H1 (cell line): Measurements from ENCODE around the gene UBE2O. TPM values are rescaled to one million over a fixed set of nuclear protein-coding genes. Genes with fewer than 3 reads are reported as not detected.

Experiments used
- KDM5A ChIP-seq: fragments of 200-600 bp; IDR thresholded peaks from 2 replicates; pipeline ENCODE4 v1.7.1; 2012; ENCODE audit warnings: mild to moderate bottlenecking, low read length, inconsistent platforms, mixed read lengths
- NANOG ChIP-seq: IDR thresholded peaks from 2 replicates; pipeline ENCODE4 v1.6.1; 2011; ENCODE audit warnings: low read length, low read depth, mild to moderate bottlenecking, inconsistent platforms; ENCODE audit not compliant: insufficient read depth, poor library complexity, severe bottlenecking
- RAD21 ChIP-seq, 2 experiments: IDR thresholded peaks in 1 of 2; conservative IDR thresholded peaks in 1 of 2; 2 replicates each; pipeline ENCODE4 v1.6.1; 2011; ENCODE audit warnings: low read depth in 2 of 2, low read length in 2 of 2, improper control_type of control experiment in 1 of 2, inconsistent platforms in 1 of 2, mild to moderate bottlenecking in 1 of 2, moderate library complexity in 1 of 2
- RNF2 ChIP-seq: fragments of 200-900, 300-1000 bp; sonication (generic); IDR thresholded peaks from 2 replicates; pipeline ENCODE4 v1.7.1; 2016; ENCODE audit warnings: borderline replicate concordance, low read depth, mild to moderate bottlenecking, antibody characterized with exemption, low read length; ENCODE audit not compliant: poor library complexity, severe bottlenecking; ENCODE audit errors: missing control alignments
- SIX5 ChIP-seq: IDR thresholded peaks from 2 replicates; pipeline ENCODE4 v1.6.1; 2011; ENCODE audit warnings: mild to moderate bottlenecking, low read depth, low read length
- SP4 ChIP-seq: IDR thresholded peaks from 2 replicates; pipeline ENCODE4 v1.6.1; 2012; ENCODE audit warnings: low read length, inconsistent platforms
- YY1 ChIP-seq: IDR thresholded peaks from 2 replicates; pipeline ENCODE4 v1.6.1; 2011; ENCODE audit warnings: low read depth, mild to moderate bottlenecking, low read length
- polyA plus RNA-seq, 7 experiments: library from polyadenylated mRNA; depleted of rRNA in 3 of 7; stranded (reverse) in 5 of 7; unstranded in 2 of 7; fragments of >200 nt in 5 of 7; fragments of 200-250 nt in 2 of 7; gene quantifications; 1 replicate in 5 of 7; 2 replicates in 1 of 7; 4 replicates in 1 of 7; pipeline versions ENCODE4 v1.2.1 to v1.2.3, GENCODE V29; 2011 to 2013; ENCODE audit warnings: missing spikeins in 2 of 7, mixed read lengths in 2 of 7
- total RNA-seq: library from RNA; stranded (reverse); fragmentation: NEBNext Ultra II Directional; extraction: Animal tissue kit (Norgen Biotek cat#: 25700); gene quantifications from 2 replicates; pipeline ENCODE4 v1.2.1, GENCODE V29; 2021
- TF ChIP-seq, protein P1 (sequence below): IDR thresholded peaks from 2 replicates; pipeline ENCODE4 v1.6.1; 2012; ENCODE audit warnings: inconsistent platforms
- TF ChIP-seq, protein P2 (sequence below): fragments of 300-600 bp; sonication (generic); IDR thresholded peaks from 2 replicates; pipeline ENCODE4 v1.7.1; 2012; ENCODE audit warnings: low read length, moderate library complexity, mild to moderate bottlenecking, inconsistent platforms; ENCODE audit not compliant: insufficient replicate concordance

UBE2O gene
- total and polyA plus RNA-seq, 2 of the 8 experiments (the other 6 are each of a cell fraction or from before 2014, with no cell fraction given): 24.4 to 63.0 TPM

DNA sequence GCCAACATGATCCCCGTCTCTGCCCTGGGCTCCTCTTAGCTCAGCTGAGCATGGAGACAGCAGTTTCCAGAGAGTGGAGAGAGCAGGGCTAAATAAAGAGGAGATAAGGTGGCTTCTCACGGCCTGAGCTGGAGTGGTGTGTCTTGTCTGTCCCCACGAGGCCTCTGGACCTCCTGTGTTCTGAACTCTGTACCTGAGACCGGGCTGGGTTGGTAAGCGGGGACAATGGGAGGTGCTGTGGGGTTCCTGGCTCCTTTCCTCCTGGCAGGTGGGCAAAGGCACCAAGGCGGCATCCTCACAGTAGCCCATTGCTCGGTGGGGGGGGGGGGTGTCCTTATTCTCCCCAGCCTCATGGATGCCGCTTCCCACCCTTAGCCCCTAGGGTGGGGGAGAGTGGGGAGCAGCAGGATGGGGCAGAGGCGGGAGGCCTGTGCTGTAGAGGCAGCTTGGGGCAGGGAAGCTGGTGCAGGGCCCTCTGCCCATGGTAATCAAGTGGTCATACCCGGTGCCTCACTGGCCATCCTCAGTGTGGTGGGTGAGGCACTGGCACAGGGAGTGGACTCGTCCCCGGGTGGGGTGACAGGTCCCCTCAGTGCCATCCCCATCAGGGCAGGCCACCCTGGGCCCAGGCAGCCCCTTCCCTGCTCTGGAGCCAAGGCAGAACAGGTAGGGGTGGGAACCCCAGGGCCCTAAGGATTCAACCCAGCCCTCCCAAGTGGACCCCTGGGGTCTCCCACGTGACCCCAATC is 17.2 kb upstream of the UBE2O start (continued):
- TF ChIP-seq NANOG: no peak
- TF ChIP-seq, protein P1, sequence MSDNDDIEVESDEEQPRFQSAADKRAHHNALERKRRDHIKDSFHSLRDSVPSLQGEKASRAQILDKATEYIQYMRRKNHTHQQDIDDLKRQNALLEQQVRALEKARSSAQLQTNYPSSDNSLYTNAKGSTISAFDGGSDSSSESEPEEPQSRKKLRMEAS: no peak
- no peak for TF ChIP-seq RNF2
- TF ChIP-seq YY1: no peak
- TF ChIP-seq RAD21 (IDR thresholded peaks at IDR 0.05 in 1 of 2, conservative IDR thresholded peaks at IDR 0.05 in 1 of 2; ENCODE audit: low read depth in 2 of 2, low read length in 2 of 2): no peak
- TF ChIP-seq KDM5A: no peak
- TF ChIP-seq, protein P2, sequence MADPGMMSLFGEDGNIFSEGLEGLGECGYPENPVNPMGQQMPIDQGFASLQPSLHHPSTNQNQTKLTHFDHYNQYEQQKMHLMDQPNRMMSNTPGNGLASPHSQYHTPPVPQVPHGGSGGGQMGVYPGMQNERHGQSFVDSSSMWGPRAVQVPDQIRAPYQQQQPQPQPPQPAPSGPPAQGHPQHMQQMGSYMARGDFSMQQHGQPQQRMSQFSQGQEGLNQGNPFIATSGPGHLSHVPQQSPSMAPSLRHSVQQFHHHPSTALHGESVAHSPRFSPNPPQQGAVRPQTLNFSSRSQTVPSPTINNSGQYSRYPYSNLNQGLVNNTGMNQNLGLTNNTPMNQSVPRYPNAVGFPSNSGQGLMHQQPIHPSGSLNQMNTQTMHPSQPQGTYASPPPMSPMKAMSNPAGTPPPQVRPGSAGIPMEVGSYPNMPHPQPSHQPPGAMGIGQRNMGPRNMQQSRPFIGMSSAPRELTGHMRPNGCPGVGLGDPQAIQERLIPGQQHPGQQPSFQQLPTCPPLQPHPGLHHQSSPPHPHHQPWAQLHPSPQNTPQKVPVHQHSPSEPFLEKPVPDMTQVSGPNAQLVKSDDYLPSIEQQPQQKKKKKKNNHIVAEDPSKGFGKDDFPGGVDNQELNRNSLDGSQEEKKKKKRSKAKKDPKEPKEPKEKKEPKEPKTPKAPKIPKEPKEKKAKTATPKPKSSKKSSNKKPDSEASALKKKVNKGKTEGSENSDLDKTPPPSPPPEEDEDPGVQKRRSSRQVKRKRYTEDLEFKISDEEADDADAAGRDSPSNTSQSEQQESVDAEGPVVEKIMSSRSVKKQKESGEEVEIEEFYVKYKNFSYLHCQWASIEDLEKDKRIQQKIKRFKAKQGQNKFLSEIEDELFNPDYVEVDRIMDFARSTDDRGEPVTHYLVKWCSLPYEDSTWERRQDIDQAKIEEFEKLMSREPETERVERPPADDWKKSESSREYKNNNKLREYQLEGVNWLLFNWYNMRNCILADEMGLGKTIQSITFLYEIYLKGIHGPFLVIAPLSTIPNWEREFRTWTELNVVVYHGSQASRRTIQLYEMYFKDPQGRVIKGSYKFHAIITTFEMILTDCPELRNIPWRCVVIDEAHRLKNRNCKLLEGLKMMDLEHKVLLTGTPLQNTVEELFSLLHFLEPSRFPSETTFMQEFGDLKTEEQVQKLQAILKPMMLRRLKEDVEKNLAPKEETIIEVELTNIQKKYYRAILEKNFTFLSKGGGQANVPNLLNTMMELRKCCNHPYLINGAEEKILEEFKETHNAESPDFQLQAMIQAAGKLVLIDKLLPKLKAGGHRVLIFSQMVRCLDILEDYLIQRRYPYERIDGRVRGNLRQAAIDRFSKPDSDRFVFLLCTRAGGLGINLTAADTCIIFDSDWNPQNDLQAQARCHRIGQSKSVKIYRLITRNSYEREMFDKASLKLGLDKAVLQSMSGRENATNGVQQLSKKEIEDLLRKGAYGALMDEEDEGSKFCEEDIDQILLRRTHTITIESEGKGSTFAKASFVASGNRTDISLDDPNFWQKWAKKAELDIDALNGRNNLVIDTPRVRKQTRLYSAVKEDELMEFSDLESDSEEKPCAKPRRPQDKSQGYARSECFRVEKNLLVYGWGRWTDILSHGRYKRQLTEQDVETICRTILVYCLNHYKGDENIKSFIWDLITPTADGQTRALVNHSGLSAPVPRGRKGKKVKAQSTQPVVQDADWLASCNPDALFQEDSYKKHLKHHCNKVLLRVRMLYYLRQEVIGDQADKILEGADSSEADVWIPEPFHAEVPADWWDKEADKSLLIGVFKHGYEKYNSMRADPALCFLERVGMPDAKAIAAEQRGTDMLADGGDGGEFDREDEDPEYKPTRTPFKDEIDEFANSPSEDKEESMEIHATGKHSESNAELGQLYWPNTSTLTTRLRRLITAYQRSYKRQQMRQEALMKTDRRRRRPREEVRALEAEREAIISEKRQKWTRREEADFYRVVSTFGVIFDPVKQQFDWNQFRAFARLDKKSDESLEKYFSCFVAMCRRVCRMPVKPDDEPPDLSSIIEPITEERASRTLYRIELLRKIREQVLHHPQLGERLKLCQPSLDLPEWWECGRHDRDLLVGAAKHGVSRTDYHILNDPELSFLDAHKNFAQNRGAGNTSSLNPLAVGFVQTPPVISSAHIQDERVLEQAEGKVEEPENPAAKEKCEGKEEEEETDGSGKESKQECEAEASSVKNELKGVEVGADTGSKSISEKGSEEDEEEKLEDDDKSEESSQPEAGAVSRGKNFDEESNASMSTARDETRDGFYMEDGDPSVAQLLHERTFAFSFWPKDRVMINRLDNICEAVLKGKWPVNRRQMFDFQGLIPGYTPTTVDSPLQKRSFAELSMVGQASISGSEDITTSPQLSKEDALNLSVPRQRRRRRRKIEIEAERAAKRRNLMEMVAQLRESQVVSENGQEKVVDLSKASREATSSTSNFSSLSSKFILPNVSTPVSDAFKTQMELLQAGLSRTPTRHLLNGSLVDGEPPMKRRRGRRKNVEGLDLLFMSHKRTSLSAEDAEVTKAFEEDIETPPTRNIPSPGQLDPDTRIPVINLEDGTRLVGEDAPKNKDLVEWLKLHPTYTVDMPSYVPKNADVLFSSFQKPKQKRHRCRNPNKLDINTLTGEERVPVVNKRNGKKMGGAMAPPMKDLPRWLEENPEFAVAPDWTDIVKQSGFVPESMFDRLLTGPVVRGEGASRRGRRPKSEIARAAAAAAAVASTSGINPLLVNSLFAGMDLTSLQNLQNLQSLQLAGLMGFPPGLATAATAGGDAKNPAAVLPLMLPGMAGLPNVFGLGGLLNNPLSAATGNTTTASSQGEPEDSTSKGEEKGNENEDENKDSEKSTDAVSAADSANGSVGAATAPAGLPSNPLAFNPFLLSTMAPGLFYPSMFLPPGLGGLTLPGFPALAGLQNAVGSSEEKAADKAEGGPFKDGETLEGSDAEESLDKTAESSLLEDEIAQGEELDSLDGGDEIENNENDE: no peak
- TF ChIP-seq SIX5: no peak
- TF ChIP-seq SP4: no peak
